Aorta (tissue), 5 donors: Measurements from ENCODE around the gene TNFAIP3. TPM values are rescaled to one million over a fixed set of nuclear protein-coding genes. Genes with fewer than 3 reads are reported as not detected.
"Not testable (repeated sequence)": the region's sequence is repeated elsewhere in the genome, so short reads cannot be mapped to it uniquely, and the experiment has no call there.

Experiments
- ATAC-seq: fragments of 200-7000 bp; cut with Tn5 transposase; one replicate; pipeline ENCODE4 v1.9.1; 2022; ENCODE audit warnings: moderate library complexity; ENCODE audit not compliant: low FRiP score
- DNase-seq, 2 donors: peaks; one replicate each; pipeline ENCODE4 v3.0.0-alpha.2; 2020
- H3K27ac ChIP-seq, 2 donors: one replicate each; pipeline ENCODE4 v1.5.1; 2013; ENCODE audit warnings: low read length in 2 of 2, mild to moderate bottlenecking in 2 of 2, moderate library complexity in 2 of 2, control low read depth in 1 of 2, inconsistent platforms in 1 of 2, low read depth in 1 of 2
- H3K27me3 ChIP-seq, 2 donors: one replicate each; pipeline ENCODE4 v1.6.1; 2013; ENCODE audit warnings: control low read depth in 1 of 2, low read length in 1 of 2, mild to moderate bottlenecking in 1 of 2, moderate library complexity in 1 of 2; ENCODE audit not compliant: insufficient read depth in 2 of 2, control insufficient read depth in 1 of 2
- H3K36me3 ChIP-seq, 2 donors: one replicate each; pipeline ENCODE4 v1.6.1; 2013; ENCODE audit warnings: control low read depth in 1 of 2, low read length in 1 of 2, mild to moderate bottlenecking in 1 of 2; ENCODE audit not compliant: insufficient read depth in 2 of 2, control insufficient read depth in 1 of 2
- H3K4me1 ChIP-seq, 2 donors: one replicate each; pipeline ENCODE4 v1.6.1; 2013; ENCODE audit warnings: low read length in 2 of 2, control low read depth in 1 of 2, mild to moderate bottlenecking in 1 of 2, moderate library complexity in 1 of 2; ENCODE audit not compliant: insufficient read depth in 2 of 2, control insufficient read depth in 1 of 2
- H3K4me3 ChIP-seq, 2 donors: one replicate each; pipeline ENCODE4 v1.5.1; 2013; ENCODE audit warnings: low read length in 2 of 2, control low read depth in 1 of 2, mild to moderate bottlenecking in 1 of 2
- H3K9me3 ChIP-seq: one replicate; pipeline ENCODE4 v1.6.1; 2013; ENCODE audit warnings: mild to moderate bottlenecking, low read length; ENCODE audit not compliant: control insufficient read depth
- WGBS, 2 donors: extraction: QIAGEN DNeasy Blood & Tissue Kit; methylation state at CpG; one replicate each; pipeline ENCODE4 v1.1.7; 2013; 5-methylcytosine and 5-hydroxymethylcytosine counted together
- intact Hi-C, 2 donors: fragments of 100-400 bp; cut with DNase I; formaldehyde crosslinking; loops; one replicate each; pipeline versions ENCODE4 v1.14.2 to v1.15.0; 2022
- polyA plus RNA-seq, 2 donors: library from polyadenylated mRNA; stranded (reverse); fragments of 200-250 nt; gene quantifications; one replicate each; pipeline ENCODE4 v1.2.3, GENCODE V29; 2013
- total RNA-seq, 2 donors: library from RNA; stranded (reverse); fragmentation: NEBNext Ultra II Directional; extraction: Animal tissue kit (Norgen Biotek cat#: 25700); gene quantifications; one replicate each; pipeline ENCODE4 v1.2.1, GENCODE V29; 2021
- donor health status: healthy with polysubstance abuse.
- donor health status: Bipolar disorder and iron deficiency.
- donor health status: DM: no; HTN: no; CAD: no.
- donor health status: DM: no; HTN: no; CAD: no.
- donor health status: DM: yes; HTN: yes; CAD: no.

Gene TNFAIP3
- total and polyA plus RNA-seq, 4 donors = 4.9 to 40.2 (median 13.8) TPM

DNA sequence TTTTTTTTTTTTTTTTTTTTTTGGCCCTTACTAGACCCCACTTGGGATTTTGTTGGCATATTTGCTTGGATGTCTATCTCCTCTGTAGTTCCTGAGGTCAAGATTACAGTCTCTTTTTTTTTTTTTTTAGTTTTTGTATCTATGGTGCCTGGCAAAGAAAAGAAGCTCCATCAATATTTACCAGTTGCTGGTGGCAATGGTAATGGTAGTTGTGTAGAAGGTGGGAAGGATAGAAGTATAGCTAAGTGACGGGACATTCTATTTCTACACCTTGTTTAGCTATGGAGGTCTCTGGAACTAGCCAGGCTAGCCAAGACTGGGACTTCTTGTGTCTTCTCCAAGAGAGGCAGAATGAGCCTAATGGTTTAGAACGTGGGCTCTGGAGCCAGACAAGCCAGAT, 42.2 kb upstream of the TNFAIP3 start:
- Histone ChIP-seq H3K9me3 (no peaks in the 10 kb centered on the region), H3K4me1 (no peaks in the 10 kb centered on the region), H3K36me3 (no peaks in the 10 kb centered on the region), H3K27ac (no peak overlapping the region), H3K4me3 (no peak overlapping the region), H3K27me3 (no peaks in the 10 kb centered on the region)
- no peak for ATAC-seq
- intact Hi-C loops = no loop called here
- no peak for DNase-seq
- WGBS, 2 donors = 42 to 43% methylated on average over 2 of the region's 2 CpGs

DNA sequence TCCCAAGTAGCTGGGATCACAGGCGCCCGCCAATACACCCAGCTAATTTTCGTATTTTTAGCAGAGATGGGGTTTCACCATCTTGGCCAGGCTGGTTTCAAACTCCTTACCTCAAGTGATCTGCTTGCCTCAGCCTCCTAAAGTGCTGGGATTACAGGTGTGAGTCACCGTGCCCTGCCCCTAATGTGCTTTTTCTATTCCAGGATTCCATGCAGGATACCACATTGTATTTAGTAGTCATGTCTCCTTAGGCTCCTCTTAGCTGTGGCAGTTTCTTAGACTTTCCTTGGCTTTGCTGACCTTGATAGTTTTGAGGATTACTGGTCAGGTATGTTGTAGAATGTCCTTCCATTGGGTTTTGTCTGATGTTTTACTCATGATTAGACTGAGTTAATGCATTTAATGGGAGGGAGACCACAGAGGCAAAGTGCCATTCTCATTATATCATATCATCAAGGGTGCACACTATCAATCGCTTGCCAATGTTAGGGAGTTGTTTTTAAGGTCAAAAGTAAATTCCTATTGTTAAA, 39.6 kb upstream of the TNFAIP3 start:
- H3K36me3 ChIP-seq = no peaks in the 10 kb centered on the region
- H3K27me3 ChIP-seq = no peaks in the 10 kb centered on the region
- no peaks in the 10 kb centered on the region for H3K9me3 ChIP-seq
- intact Hi-C loops = no loop called here
- no peak overlapping the region for H3K27ac ChIP-seq
- ATAC-seq = no peak
- H3K4me1 ChIP-seq = no peaks in the 10 kb centered on the region
- DNase-seq = no peak
- WGBS, 2 donors = 96 to 98% methylated on average over 5 of the region's 5 CpGs
- H3K4me3 ChIP-seq = no peak overlapping the region

DNA sequence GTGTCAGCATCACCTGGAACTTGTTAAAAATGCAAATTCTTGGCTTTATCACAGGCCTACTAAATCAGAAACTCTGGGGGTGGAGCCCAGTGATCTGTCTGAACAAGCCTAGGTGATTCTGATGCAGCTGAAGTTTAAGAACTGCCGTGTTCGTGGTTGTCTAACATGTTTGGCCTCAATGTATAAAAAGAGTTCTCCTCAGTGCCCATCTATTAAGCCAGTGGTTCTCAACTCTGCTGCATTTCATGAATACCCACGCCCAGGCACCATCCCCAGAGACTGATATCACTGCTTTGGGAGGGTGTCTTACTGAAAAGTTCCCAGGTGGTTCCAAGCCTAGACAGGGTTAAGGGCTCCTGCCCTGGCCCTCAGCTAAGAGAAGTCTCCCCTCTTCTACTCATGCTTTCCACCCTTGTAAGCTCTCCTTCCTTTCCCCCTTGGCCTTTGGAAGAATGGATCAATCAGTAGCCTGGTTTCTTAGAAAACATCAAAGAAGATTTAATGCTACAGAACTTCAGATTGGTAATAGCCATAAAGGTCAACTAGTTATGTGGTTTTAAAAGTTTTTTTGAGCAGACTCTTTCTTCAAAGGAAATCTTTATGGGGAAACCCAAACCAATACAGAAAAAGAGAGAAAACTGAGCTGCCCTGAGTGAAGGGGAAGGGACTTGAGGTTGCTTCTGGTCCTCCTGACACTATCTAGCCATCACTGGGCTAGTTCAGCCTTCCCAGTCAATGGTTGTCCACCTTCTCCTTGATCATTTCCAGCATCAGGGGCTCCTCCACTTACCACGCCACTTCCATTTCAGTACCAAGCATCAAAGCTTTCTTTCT, 38.9 kb upstream of the TNFAIP3 start:
- intact Hi-C loops = no loop called here
- DNase-seq = no peak
- Histone ChIP-seq H3K4me1 (no peaks in the 10 kb centered on the region), H3K9me3 (no peaks in the 10 kb centered on the region), H3K36me3 (no peaks in the 10 kb centered on the region), H3K4me3 (no peak overlapping the region), H3K27me3 (no peaks in the 10 kb centered on the region), H3K27ac (no peak overlapping the region)
- 96% methylated on average over 4 of the region's 4 CpGs for WGBS, 2 donors
- ATAC-seq = no peak

DNA sequence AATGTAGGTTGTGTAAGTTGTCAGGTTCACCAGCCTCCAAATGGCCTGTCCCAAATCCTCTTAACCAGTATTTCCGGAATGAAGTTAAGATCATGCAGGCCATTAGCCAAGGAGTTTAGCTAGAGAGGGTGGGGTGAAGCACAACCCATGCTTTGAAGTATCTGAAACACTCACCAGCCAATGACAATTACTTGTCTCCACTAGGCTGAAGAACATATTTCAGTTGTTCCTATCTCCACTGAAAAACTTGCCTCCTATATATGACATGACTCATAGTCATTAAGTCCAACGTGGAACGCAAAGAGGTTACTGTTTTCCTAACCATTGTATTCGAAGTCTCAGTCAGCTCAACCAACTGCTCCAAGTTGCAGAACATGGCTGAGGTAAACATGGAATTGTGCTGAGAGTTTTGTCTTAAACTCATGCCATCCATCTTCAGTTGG, 37.4 kb upstream of the TNFAIP3 start:
- Histone ChIP-seq H3K4me3 (no peak overlapping the region), H3K27me3 (no peaks in the 10 kb centered on the region), H3K36me3 (no peaks in the 10 kb centered on the region), H3K27ac (no peak overlapping the region), H3K4me1 (no peaks in the 10 kb centered on the region), H3K9me3 (no peaks in the 10 kb centered on the region)
- 89 to 90% methylated on average over 4 of the region's 4 CpGs for WGBS, 2 donors
- intact Hi-C loops = no loop called here
- DNase-seq = no peak
- no peak for ATAC-seq

DNA sequence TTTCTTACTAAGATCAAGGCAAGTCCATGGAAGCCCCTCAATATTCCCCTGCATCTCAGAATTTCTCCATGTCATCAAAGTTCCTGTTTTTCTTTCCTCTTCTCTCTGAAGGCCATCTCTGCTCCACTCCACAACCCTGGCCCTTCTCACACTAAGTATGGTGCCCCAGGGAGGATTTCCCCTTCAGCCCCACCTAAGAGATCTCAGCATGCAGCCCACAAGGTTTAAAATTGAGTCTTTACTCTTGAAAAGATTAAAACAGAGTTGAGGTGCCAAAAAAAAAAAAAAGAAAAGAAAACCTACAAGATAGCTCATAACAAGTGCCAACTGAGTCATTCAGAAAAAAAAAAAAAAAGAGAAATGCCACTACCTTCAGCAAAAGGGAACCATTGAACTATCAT, 36.5 kb upstream of the TNFAIP3 start:
- ATAC-seq (no peak), DNase-seq (no peak)
- Histone ChIP-seq H3K9me3 (no peaks in the 10 kb centered on the region), H3K4me1 (no peaks in the 10 kb centered on the region), H3K27ac (no peak overlapping the region), H3K36me3 (no peaks in the 10 kb centered on the region), H3K27me3 (no peaks in the 10 kb centered on the region), H3K4me3 (no peak overlapping the region)
- intact Hi-C loops = no loop called here

DNA sequence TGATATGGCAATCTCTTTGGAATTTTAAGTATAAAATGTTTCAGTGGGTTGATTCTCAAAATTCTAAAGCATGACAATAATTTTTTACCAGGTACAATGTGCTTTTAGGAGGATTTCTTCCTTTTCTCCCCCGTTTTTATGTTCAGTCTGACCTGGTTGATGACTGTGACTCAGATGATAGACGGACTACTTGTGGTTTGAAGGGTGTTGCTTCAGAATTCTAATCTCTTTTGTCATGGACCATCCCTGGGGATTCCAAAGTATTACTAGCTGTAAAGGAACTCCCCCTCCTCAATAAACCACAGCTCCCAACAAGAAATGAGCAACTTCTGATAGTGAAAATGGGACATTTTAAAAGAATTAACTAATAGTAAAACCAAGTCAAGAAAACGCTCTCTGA, 34.9 kb upstream of the TNFAIP3 start:
- Histone ChIP-seq H3K36me3 (no peaks in the 10 kb centered on the region), H3K9me3 (no peaks in the 10 kb centered on the region), H3K27ac (no peak overlapping the region), H3K4me1 (no peaks in the 10 kb centered on the region), H3K4me3 (no peak overlapping the region), H3K27me3 (peaks cover 0 to 1% of the 10 kb centered on the region in 2 donors)
- intact Hi-C loops = no loop called here
- DNase-seq = no peak
- WGBS, 2 donors = 82 to 88% methylated on average over 3 of the region's 3 CpGs
- no peak for ATAC-seq

DNA sequence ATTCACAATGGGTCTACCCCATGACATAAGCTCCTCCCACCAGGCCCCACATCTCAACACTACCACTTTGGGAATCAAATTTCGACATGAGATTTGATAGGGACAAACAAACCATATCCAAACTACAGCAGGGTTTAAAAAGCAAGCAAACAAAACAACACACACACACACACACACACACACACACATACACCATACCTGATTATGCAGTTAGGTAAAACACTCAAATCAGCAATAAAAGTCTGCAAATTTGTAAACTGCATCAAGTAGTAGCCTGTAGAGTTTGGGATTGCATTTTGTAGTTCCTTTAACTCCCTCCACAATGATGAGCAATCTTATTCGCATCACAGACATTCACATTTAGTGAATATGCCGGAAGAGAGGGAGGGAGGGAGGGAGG, 32.6 kb upstream of the TNFAIP3 start:
- no peak overlapping the region for H3K27ac ChIP-seq
- H3K27me3 ChIP-seq = peaks cover 0 to 1% of the 10 kb centered on the region in 2 donors
- 89 to 96% methylated on average over 3 of the region's 3 CpGs for WGBS, 2 donors
- no peaks in the 10 kb centered on the region for H3K4me1 ChIP-seq
- H3K9me3 ChIP-seq = no peaks in the 10 kb centered on the region
- ATAC-seq (no peak), DNase-seq (no peak)
- intact Hi-C loops = no loop called here
- H3K36me3 ChIP-seq = no peaks in the 10 kb centered on the region
- no peak overlapping the region for H3K4me3 ChIP-seq

DNA sequence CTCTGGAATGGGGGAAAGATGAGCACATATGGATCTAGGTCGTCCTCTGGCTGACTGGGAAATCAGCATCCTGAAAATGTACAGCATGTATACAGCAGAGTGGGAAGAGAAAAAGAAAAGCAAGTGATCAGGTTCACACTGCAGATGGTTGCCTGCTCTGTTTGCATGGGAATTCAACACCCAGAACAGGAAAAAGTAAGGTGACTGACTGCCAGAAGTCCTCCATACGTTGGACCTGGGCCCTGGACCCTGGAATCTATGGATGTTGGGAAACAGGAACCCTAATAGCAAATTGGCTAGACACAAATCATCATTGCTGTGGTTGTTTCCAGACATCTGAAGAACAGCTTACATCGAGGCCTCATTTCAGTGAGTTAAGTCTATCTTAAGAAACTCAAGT, 30.3 kb upstream of the TNFAIP3 start:
- Histone ChIP-seq H3K36me3 (no peaks in the 10 kb centered on the region), H3K4me1 (no peaks in the 10 kb centered on the region), H3K27me3 (peaks cover 0 to 1% of the 10 kb centered on the region in 2 donors), H3K9me3 (no peaks in the 10 kb centered on the region), H3K27ac (no peak overlapping the region), H3K4me3 (no peak overlapping the region)
- intact Hi-C loops = no loop called here
- 67 to 72% methylated on average over 3 of the region's 3 CpGs for WGBS, 2 donors
- DNase-seq (no peak), ATAC-seq (no peak)

DNA sequence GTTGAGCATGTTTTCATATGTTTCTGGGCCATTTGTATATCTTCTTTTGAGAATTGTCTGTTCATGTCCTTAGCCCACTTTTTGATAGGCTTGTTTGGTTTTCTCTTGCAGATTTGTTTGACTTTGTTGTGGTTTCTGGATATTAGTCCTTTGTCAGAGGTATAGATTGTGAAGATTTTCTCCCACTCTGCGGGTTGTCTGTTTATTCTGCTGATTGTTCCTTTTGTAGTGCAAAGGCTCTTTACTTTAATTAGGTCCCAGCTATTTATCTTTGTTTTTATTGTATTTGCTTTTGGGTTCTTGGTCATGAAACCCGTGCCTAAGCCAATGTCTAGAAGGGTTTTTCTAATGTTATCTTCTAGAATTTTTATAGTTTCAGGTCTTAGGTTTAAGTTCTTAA, 29.0 kb upstream of the TNFAIP3 start:
- H3K9me3 ChIP-seq, DNase-seq, intact Hi-C loops, H3K36me3 ChIP-seq, H3K27ac ChIP-seq, H3K4me3 ChIP-seq, H3K27me3 ChIP-seq, ATAC-seq, H3K4me1 ChIP-seq: not testable (repeated sequence)
- WGBS, 2 donors = 78 to 82% methylated on average over 2 of the region's 2 CpGs
